Mucosa of rectum (tissue), 2 donors: Measurements from ENCODE around the gene CHD9.
A peak's percentile ranks its signal among the peaks of the same experiment; 100 is the strongest.

Experiments
- H3K27ac ChIP-seq, 2 donors: one replicate each; pipeline ENCODE4 v1.7.0; 2013; ENCODE audit warnings: inconsistent platforms in 2 of 2, low read depth in 2 of 2, low read length in 2 of 2
- H3K27me3 ChIP-seq, 2 donors: one replicate each; pipeline ENCODE4 v1.7.0; 2013; ENCODE audit warnings: low read length in 2 of 2; ENCODE audit not compliant: control insufficient read depth in 2 of 2, insufficient read depth in 2 of 2
- H3K36me3 ChIP-seq, 2 donors: one replicate each; pipeline ENCODE4 v1.7.0; 2013; ENCODE audit warnings: low read length in 2 of 2; ENCODE audit not compliant: control insufficient read depth in 2 of 2, insufficient read depth in 2 of 2
- H3K4me1 ChIP-seq, 2 donors: one replicate each; pipeline ENCODE4 v1.7.0; 2013; ENCODE audit warnings: low read length in 2 of 2, mild to moderate bottlenecking in 1 of 2; ENCODE audit not compliant: control insufficient read depth in 2 of 2, insufficient read depth in 2 of 2
- H3K4me3 ChIP-seq, 2 donors: one replicate each; pipeline ENCODE4 v1.7.0; 2013; ENCODE audit warnings: low read length in 2 of 2
- H3K9ac ChIP-seq, 2 donors: one replicate each; pipeline ENCODE4 v1.7.0; 2013; ENCODE audit warnings: low read length in 2 of 2, low read depth in 1 of 2, mild to moderate bottlenecking in 1 of 2
- H3K9me3 ChIP-seq, 2 donors: one replicate each; pipeline ENCODE4 v1.7.0; 2013; ENCODE audit warnings: low read length in 2 of 2; ENCODE audit not compliant: control insufficient read depth in 2 of 2
- donor health status: healthy.
- donor health status: Normal muscosa, but diverticular disease.

CHD9 gene

DNA sequence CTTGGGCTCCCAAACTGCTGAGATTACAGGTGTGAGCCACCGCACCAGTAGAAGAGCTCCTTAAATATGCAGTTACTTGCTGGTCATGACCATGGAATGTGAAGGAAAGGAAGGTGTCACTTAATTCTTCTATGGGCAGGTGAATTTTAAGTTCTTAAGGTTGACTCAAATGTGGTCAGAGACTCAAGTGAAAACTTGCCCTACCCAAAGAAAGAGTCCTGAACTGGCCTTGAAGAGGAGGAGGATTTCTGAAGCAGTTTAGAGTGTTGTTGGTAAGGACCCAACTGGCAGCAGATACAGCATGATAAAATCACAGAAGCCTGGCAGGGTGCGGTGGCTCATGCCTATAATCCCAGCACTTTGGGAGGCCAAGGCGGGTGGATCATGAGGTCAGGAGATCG is 29.4 kb downstream of the CHD9 start:
- H3K9me3 ChIP-seq, result no peaks in the 10 kb centered on the region
- no peak overlapping the region for H3K9ac ChIP-seq
- no peak overlapping the region for H3K4me3 ChIP-seq
- H3K36me3 ChIP-seq, result no peaks in the 10 kb centered on the region
- H3K27ac ChIP-seq, result no peak overlapping the region
- H3K4me1 ChIP-seq, result peaks cover 9 to 16% of the 10 kb centered on the region in 2 donors
- H3K27me3 ChIP-seq, result no peaks in the 10 kb centered on the region

DNA sequence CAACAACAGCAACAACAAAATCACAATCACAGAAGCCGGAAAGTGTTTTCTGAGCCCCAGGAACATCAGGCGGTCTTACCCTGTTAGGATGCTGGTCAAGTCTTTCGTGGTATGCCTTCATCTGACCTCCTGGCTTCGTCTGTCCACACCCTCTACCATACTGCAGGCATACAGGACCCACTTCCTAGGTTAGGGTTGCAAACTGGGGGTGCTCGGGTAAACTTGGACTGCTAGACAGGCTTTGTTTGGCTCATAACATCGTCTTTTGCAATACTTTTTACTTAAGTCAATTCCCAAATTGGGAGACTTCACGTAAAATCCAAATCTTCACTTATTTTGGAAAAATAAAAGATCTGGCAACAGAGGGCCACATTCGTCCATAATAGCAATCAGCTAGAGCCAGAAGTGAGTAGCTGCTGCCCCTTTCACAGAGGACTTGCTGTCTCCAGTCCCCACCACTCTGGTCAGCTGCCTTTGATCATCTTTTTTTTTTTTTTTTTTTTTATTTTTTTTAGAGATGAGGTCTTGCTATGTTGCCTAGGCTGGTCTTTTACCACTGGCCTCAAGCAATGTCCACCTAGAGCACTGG is 30.0 kb downstream of the CHD9 start:
- Histone ChIP-seq H3K4me3 (no peak overlapping the region), H3K27ac (peak overlapping the region; percentile 45 to 60), H3K36me3 (no peaks in the 10 kb centered on the region), H3K9ac (no peak overlapping the region), H3K4me1 (peaks cover 13 to 20% of the 10 kb centered on the region in 2 donors), H3K9me3 (no peaks in the 10 kb centered on the region), H3K27me3 (no peaks in the 10 kb centered on the region)

DNA sequence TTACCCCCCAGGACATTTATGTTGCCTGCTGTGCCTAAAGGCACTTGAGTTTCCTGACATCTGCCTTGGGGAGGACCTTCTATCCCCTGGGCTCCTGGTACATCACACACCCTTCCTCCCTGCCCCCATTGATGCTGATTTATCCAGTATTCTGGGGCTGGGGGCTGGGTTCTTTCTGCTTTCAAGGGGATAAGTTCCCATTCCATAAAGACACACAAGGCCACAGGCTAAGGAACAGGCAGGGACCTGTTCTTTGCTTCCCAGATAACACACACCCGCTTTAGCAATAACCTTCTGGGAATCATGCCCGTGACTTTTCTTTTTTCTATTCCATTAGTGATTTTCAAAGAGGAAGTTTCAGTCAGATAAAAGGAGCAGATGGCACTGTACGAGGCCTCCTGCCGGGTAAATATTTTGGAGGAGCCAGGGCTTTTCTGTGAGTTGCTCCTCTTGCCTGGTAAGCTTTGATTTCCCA is 30.6 kb downstream of the CHD9 start:
- Histone ChIP-seq H3K9ac (peak overlapping the region in 1 of 2 donors; percentile 19), H3K9me3 (no peaks in the 10 kb centered on the region), H3K4me3 (no peak overlapping the region), H3K27ac (peak overlapping the region; percentile 45 to 60), H3K4me1 (peaks cover 15 to 26% of the 10 kb centered on the region in 2 donors), H3K27me3 (no peaks in the 10 kb centered on the region), H3K36me3 (no peaks in the 10 kb centered on the region)

DNA sequence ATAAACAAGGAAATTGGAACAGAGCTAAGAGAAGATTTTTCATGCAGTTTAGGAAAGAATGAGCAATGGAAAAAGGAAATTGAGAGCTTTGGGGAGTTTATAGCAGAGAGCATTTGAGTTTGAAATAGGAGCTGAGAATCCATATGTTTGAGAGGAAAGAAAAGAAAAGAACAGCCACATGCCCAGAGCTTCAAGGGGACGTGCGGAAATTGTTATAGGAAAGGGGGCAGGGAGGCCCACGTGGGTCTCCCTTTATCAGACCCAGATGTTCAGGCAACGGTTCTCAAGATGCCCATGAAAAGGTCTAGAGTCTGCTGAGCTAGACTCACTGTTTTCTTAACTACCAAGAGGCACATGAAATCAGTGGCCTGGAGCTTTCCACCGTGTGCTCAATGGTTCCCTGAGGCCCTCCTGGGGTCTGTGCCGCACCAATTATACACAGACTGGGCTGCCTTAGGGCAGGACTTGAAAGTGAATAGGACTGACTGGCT is 31.2 kb downstream of the CHD9 start:
- Histone ChIP-seq H3K27ac (peak overlapping the region; percentile 45 to 60), H3K36me3 (no peaks in the 10 kb centered on the region), H3K4me1 (peaks cover 20 to 29% of the 10 kb centered on the region in 2 donors), H3K9ac (peak overlapping the region in 1 of 2 donors; percentile 20), H3K27me3 (no peaks in the 10 kb centered on the region), H3K9me3 (no peaks in the 10 kb centered on the region), H3K4me3 (no peak overlapping the region)

DNA sequence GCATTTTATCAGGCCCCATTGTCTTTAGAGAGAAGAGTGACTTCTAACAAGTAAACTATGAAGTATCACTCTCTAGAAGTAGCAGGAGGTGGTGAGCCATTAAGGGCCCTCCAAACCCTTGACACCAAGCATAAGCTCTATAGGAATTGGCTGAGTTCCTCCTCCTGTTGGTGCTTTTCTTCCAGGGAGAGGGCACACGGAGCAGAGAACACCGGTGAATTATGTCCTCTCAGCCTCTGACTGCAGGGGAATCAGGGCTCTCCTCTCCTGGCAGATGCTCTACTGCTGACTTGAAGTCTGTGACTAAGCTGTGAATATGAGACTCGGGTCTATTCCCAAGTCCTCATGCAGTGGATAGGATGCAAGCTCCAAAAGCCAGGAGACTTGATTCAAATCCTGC is 32.3 kb downstream of the CHD9 start:
- Histone ChIP-seq H3K4me3 (no peak overlapping the region), H3K27me3 (no peaks in the 10 kb centered on the region), H3K4me1 (peaks cover 26 to 35% of the 10 kb centered on the region in 2 donors), H3K9ac (no peak overlapping the region), H3K9me3 (no peaks in the 10 kb centered on the region), H3K36me3 (no peaks in the 10 kb centered on the region), H3K27ac (no peak overlapping the region)

DNA sequence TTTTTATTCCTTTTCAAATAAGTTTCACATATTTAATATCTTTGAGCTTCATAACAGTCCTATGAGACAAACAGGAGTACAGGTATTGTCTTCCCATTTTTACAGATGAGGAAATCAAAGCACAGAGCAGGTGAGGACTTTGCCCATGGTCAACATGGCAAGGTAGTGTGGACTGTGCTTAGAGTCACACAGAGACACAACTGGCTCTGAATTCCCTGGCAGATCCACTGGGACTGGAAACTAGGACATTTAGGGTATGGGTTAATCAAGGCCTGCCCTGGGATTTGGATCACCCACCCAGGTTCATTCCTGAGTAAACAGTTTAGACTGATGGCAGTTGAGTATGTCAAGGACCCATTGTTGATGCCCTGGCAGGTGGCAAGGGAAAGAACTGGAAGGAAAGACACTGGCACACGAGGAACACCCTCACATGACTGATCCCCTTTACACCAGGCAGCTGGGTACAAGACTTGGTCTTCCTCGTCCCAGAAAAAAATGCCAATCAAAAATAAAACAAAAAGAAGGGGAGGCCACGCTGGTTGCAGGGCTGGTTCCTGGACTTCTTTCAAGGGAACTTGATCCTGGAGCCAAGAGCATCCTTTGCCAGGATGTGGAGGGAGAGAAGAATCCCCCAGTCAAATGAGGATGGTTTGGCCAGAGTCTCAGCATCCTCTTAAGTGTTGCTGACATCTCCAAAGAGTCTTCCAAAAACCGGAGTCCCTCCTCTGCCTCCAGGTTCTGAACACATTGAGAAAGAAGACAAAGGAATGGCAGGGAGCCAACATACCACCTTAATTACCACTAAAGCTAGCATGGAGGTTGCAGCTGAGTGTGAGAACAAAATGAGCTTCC is 34.9 kb downstream of the CHD9 start:
- Histone ChIP-seq H3K9ac (no peak overlapping the region), H3K4me1 (peaks cover 47 to 50% of the 10 kb centered on the region in 2 donors), H3K4me3 (peak overlapping the region in 1 of 2 donors; percentile 3), H3K36me3 (no peaks in the 10 kb centered on the region), H3K27ac (peak overlapping the region; percentile 63 to 86), H3K27me3 (no peaks in the 10 kb centered on the region), H3K9me3 (no peaks in the 10 kb centered on the region)

DNA sequence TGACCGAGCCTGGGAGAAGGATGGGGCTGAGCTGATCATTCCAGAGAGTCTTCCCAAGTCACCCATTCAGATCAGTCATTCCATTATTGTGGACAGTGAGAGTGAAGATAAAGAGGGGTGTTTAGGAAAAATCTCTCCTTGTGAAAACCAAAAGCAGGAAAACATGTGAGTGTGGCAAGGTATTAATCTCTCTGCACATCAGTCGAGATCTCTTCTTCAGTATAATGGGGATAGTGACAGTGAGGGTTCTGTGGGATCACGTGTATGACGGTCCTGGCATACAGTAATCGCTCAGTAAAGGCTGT is 35.4 kb downstream of the CHD9 start:
- Histone ChIP-seq H3K9me3 (no peaks in the 10 kb centered on the region), H3K27me3 (no peaks in the 10 kb centered on the region), H3K9ac (no peak overlapping the region), H3K27ac (peak overlapping the region; percentile 63 to 86), H3K4me3 (peak overlapping the region in 1 of 2 donors; percentile 3), H3K4me1 (peaks cover 47 to 51% of the 10 kb centered on the region in 2 donors), H3K36me3 (no peaks in the 10 kb centered on the region)

DNA sequence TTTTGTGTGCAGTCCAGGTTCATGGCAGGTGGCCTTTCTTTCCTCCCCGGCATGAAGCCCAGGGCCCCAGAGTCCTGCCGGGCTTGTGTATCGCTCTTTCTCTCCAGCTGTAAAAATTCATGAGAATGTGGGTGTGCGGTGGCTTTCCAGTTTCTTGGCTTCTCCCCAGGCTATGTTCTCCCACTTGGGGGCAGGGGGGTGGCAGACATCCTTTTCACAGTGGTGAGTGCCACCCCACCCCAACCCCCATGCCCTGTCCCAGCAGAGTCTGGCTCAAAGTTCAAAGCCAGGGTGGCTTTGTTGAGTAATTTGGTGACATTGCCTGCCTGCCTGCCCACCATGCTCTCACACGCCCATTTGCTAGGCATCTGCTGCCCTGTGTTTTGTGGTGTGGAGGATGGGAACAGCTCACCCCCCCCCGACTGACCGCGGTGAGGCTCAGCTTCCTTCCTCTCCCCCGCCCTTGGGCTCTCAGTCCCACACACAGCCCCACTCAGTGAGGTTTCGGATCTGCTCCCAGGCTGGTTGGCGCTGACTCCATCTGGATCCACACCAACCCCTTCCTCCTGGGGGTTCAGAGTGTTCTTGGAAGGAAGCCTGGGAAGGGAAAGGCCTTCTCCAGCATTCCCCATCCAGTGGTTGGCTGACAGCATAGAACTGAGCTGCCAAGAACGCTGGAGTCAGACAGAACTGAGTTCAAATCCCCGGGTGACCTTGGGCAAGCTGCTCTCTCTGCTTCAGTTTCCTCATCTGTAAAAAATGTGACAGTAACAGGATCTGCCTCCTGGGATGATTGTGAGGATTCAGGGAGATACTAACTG is 36.0 kb downstream of the CHD9 start:
- H3K9me3 ChIP-seq, result no peaks in the 10 kb centered on the region
- peak overlapping the region in 1 of 2 donors; percentile 31 for H3K9ac ChIP-seq
- H3K4me1 ChIP-seq, result peaks cover 43 to 45% of the 10 kb centered on the region in 2 donors
- H3K36me3 ChIP-seq, result no peaks in the 10 kb centered on the region
- H3K27me3 ChIP-seq, result no peaks in the 10 kb centered on the region
- peak overlapping the region; percentile 77 to 86 for H3K27ac ChIP-seq
- H3K4me3 ChIP-seq, result peak overlapping the region; percentile 3

DNA sequence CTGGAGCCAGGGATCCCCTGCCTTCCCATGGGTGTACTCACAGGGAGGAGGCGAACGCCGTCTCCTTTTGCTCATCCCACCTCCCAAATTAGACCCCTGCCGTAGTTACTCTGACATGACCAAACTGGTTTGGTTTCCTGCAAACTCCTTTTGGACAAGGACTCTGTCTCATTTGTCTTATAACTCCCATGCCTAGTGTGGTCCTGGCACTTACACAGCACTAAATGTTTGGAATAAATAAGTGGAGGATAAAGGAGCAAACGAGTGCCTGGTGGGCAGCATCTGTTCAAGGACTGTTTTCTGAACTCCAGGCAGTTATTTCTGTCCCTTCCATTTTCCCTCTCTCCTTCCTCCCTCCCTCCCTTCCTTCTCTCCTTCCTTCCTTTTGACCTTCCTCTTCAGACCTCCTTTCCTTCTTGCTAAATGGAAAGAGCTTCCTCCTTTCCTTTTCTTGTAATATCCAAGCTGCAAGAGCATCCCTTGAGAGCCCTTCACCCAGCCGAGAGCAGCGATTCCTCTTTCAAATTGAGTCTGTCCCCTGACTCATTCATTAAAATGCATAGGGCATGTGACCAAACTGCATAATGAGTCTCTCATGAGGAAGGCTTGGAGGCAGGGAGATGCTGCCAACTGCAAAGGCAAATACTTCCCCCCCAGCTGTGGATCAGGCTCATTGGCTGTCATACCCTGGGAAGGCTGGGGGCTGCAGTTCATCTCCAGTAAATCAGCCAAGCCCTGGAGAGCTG is 36.8 kb downstream of the CHD9 start:
- Histone ChIP-seq H3K9ac (peak overlapping the region; percentile 26 to 31), H3K9me3 (no peaks in the 10 kb centered on the region), H3K27me3 (no peaks in the 10 kb centered on the region), H3K4me1 (peaks cover 41 to 43% of the 10 kb centered on the region in 2 donors), H3K4me3 (peak overlapping the region in 1 of 2 donors; percentile 3), H3K36me3 (no peaks in the 10 kb centered on the region), H3K27ac (peak overlapping the region; percentile 77 to 86)
